IMR-90 (cell line): ENCODE measurements around the gene FIGLA. TPM values are rescaled to one million over a fixed set of nuclear protein-coding genes. Genes with fewer than 3 reads are reported as not detected.

Experiments
- ATAC-seq: fragments of 200-7000 bp; cut with Tn5 transposase; 2 replicates; pipeline ENCODE4 v1.9.1; 2020; ENCODE audit warnings: low read depth, mild to moderate bottlenecking, moderate library complexity
- BruUV-seq: library from RNA; stranded (reverse); fragments of 400-500 nt; replicated peaks from 2 replicates; lab custom pipeline; 2021; lab: Mats Ljungman, UMichigan
- CTCF ChIA-PET: fragments of 300-600 bp; formaldehyde crosslinking; extraction: SDS; loops from one replicate; lab custom pipeline; 2021; ENCODE audit warnings: antibody characterized with exemption; lab: Yijun Ruan, JAX
- POLR2A ChIA-PET: fragments of 300-600 bp; sonication (Branson Sonifier 250); formaldehyde crosslinking; loops from one replicate; lab custom pipeline; 2022; ENCODE audit warnings: antibody characterized with exemption; ENCODE audit not compliant: unreplicated experiment; lab: Charles Lee
- DNase-seq: peaks from one replicate; pipeline ENCODE4 v3.0.0; 2013
- H2AFZ ChIP-seq: replicated peaks from 2 replicates; pipeline ENCODE3; 2013; ENCODE audit warnings: low read length, mild to moderate bottlenecking; ENCODE audit not compliant: poor library complexity
- H2AK5ac ChIP-seq: 2 replicates; pipeline ENCODE4 v1.6.1; 2013; ENCODE audit warnings: low read depth, low read length, inconsistent platforms
- H2AK9ac ChIP-seq: replicated peaks from 2 replicates; pipeline ENCODE3; 2013; ENCODE audit warnings: mild to moderate bottlenecking, low read depth, low read length, moderate library complexity; ENCODE audit not compliant: poor library complexity
- H2BK120ac ChIP-seq: 2 replicates; pipeline ENCODE4 v1.6.1; 2013; ENCODE audit warnings: low read depth, low read length, inconsistent platforms
- H2BK15ac ChIP-seq: 3 replicates; pipeline ENCODE4 v1.6.1; 2013; ENCODE audit warnings: low read depth, low read length, inconsistent platforms
- H2BK20ac ChIP-seq: 2 replicates; pipeline ENCODE4 v1.6.1; 2013; ENCODE audit warnings: low read depth, mild to moderate bottlenecking, inconsistent platforms, low read length, moderate library complexity
- H2BK5ac ChIP-seq: 2 replicates; pipeline ENCODE4 v1.6.1; 2013; ENCODE audit warnings: mild to moderate bottlenecking, low read depth, low read length, inconsistent platforms; ENCODE audit not compliant: poor library complexity, severe bottlenecking
- H3K14ac ChIP-seq: replicated peaks from 2 replicates; pipeline ENCODE4 v1.6.1; 2013; ENCODE audit warnings: low read depth, low read length, inconsistent platforms
- H3K18ac ChIP-seq: 2 replicates; pipeline ENCODE4 v1.6.1; 2013; ENCODE audit warnings: low read depth, low read length, control low read depth
- H3K23ac ChIP-seq: 2 replicates; pipeline ENCODE4 v1.6.1; 2013; ENCODE audit warnings: low read depth, low read length, inconsistent platforms
- H3K27ac ChIP-seq: 2 replicates; pipeline ENCODE4 v1.5.1; 2013; ENCODE audit warnings: mild to moderate bottlenecking, control low read depth, low read length; ENCODE audit not compliant: insufficient read depth
- H3K27me3 ChIP-seq: 2 replicates; pipeline ENCODE4 v1.6.1; 2013; ENCODE audit warnings: low read length; ENCODE audit not compliant: control insufficient read depth, insufficient read depth
- H3K36me3 ChIP-seq: 2 replicates; pipeline ENCODE4 v1.6.1; 2013; ENCODE audit warnings: low read length, mixed read lengths; ENCODE audit not compliant: control insufficient read depth, insufficient read depth
- H3K4ac ChIP-seq: 2 replicates; pipeline ENCODE4 v1.6.1; 2013; ENCODE audit warnings: low read depth, low read length, inconsistent platforms
- H3K4me1 ChIP-seq: 2 replicates; pipeline ENCODE4 v1.6.1; 2013; ENCODE audit warnings: low read length, mixed read lengths; ENCODE audit not compliant: control insufficient read depth, insufficient read depth
- H3K4me2 ChIP-seq: 2 replicates; pipeline ENCODE4 v1.6.1; 2013; ENCODE audit warnings: low read depth, mild to moderate bottlenecking, control low read depth, low read length, moderate library complexity
- H3K4me3 ChIP-seq: 2 replicates; pipeline ENCODE4 v1.5.1; 2013; ENCODE audit warnings: low read depth, mild to moderate bottlenecking, control low read depth, low read length, moderate library complexity; ENCODE audit not compliant: insufficient read depth
- H3K56ac ChIP-seq: 2 replicates; pipeline ENCODE4 v1.6.1; 2013; ENCODE audit warnings: low read length, inconsistent platforms; ENCODE audit not compliant: insufficient read depth; ENCODE audit errors: extremely low read depth
- H3K79me1 ChIP-seq, 2 experiments: 2 replicates each; pipeline ENCODE4 v1.6.1; 2013; ENCODE audit warnings: low read length in 2 of 2, inconsistent platforms in 1 of 2, low read depth in 1 of 2
- H3K9ac ChIP-seq: 2 replicates; pipeline ENCODE4 v1.6.1; 2013; ENCODE audit warnings: low read depth, low read length, control low read depth
- H3K9me1 ChIP-seq: 2 replicates; pipeline ENCODE4 v1.6.1; 2013; ENCODE audit warnings: low read length, inconsistent platforms; ENCODE audit not compliant: insufficient read depth
- H3K9me3 ChIP-seq: 2 replicates; pipeline ENCODE4 v1.6.1; 2013; ENCODE audit warnings: low read length; ENCODE audit not compliant: control insufficient read depth, insufficient read depth
- H4K20me1 ChIP-seq: 2 replicates; pipeline ENCODE4 v1.6.1; 2013; ENCODE audit warnings: low read length, inconsistent platforms; ENCODE audit not compliant: insufficient read depth
- H4K5ac ChIP-seq: 2 replicates; pipeline ENCODE4 v1.6.1; 2013; ENCODE audit warnings: mild to moderate bottlenecking, low read depth, low read length, control low read depth
- H4K8ac ChIP-seq, 2 experiments: 2 replicates each; pipeline ENCODE4 v1.6.1; 2013; ENCODE audit warnings: low read depth in 2 of 2, low read length in 2 of 2, control low read depth in 1 of 2, inconsistent platforms in 1 of 2
- H4K91ac ChIP-seq: 2 replicates; pipeline ENCODE4 v1.6.1; 2013; ENCODE audit warnings: low read depth, low read length, inconsistent platforms; ENCODE audit not compliant: insufficient read depth
- CHD1 ChIP-seq: IDR thresholded peaks from 2 replicates; pipeline ENCODE4 v1.6.1; 2012; ENCODE audit warnings: low read depth, low read length, improper control_type of control experiment
- FOS ChIP-seq: fragments of 150-350 bp; IDR thresholded peaks from 2 replicates; pipeline ENCODE4 v1.6.1; 2016; ENCODE audit warnings: low read depth, low read length
- MXI1 ChIP-seq: IDR thresholded peaks from 2 replicates; pipeline ENCODE4 v1.6.1; 2012; ENCODE audit warnings: low read depth, mild to moderate bottlenecking, low read length, moderate library complexity, borderline replicate concordance
- NFE2L2 ChIP-seq: fragments of 150-350 bp; IDR thresholded peaks from 2 replicates; pipeline ENCODE4 v1.6.1; 2016; ENCODE audit warnings: low read depth, mild to moderate bottlenecking, low read length
- POLR2A ChIP-seq: IDR thresholded peaks from 2 replicates; pipeline ENCODE4 v1.6.1; 2012; ENCODE audit warnings: mild to moderate bottlenecking, low read depth, low read length
- RAD21 ChIP-seq: IDR thresholded peaks from 2 replicates; pipeline ENCODE4 v1.6.1; 2012; ENCODE audit warnings: low read length, improper control_type of control experiment
- RFX5 ChIP-seq: IDR thresholded peaks from 2 replicates; pipeline ENCODE4 v1.8.0; 2012; ENCODE audit warnings: low read depth, mild to moderate bottlenecking, low read length, moderate library complexity
- SMC3 ChIP-seq: fragments of 150-350 bp; IDR thresholded peaks from 2 replicates; pipeline ENCODE4 v1.6.1; 2016; ENCODE audit warnings: low read depth, mild to moderate bottlenecking, antibody characterized with exemption, low read length, moderate library complexity
- dilution Hi-C: fragments of 300-500 bp; cut with HindIII; formaldehyde crosslinking; loops from one replicate; pipeline ENCODE4 v1.14.3; 2018; ENCODE audit warnings: low sequenced_read_pairs; ENCODE audit not compliant: unreplicated experiment
- in situ Hi-C: fragments of 300-500 bp; cut with MboI; formaldehyde crosslinking; loops from 3 replicates; pipeline ENCODE4 v1.14.3; 2019; ENCODE audit warnings: low sequenced_read_pairs, inconsistent platforms, mixed read lengths
- intact Hi-C: fragments of 100-400 bp; cut with micrococcal nuclease; formaldehyde crosslinking; loops from 2 replicates; pipeline ENCODE4 v1.10.0; 2022
- polyA plus RNA-seq, 3 experiments: library from polyadenylated mRNA; depleted of rRNA; stranded (reverse); fragments of >200 nt; gene quantifications; 2 replicates each; pipeline ENCODE4 v1.2.3, GENCODE V29; 2012; ENCODE audit warnings: low replicate concordance in 1 of 3
- total RNA-seq: library from RNA; depleted of rRNA; stranded (reverse); fragments of >200 nt; gene quantifications from 2 replicates; pipeline ENCODE4 v1.2.3, GENCODE V29; 2012
- TF ChIP-seq, protein P1 (sequence below): fragments of 150-350 bp; IDR thresholded peaks from 2 replicates; pipeline ENCODE4 v1.6.1; 2017; ENCODE audit warnings: mild to moderate bottlenecking, antibody characterized with exemption, low read length, low read depth

The FIGLA gene
- total and polyA plus RNA-seq, 2 of the 4 experiments (the other 2 are of a cell fraction), result not detected

DNA sequence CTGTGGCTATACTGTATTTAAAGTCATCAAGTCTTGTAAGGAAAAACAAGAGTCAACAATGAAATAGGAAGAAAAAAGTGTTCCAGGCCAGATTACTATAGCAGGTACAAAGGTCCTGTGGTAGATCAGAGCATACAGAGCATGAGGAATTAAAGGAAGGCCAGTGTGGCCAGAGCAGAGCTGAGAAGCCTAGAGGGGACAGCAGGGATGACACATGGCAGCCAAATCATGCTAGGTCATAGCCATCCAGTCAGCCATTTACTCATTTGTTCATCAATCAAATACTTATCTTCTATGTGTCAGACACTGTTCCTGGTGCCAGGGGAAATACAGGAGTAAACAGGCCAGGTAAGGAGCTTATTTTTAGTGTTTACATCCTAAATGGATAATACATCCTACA lies 46.8 kb downstream of the FIGLA start:
- no peak overlapping the region for H3K56ac ChIP-seq
- BruUV-seq, result no TSS peak
- no peaks in the 10 kb centered on the region for H3K36me3 ChIP-seq
- POLR2A ChIA-PET, result no interaction called here
- H4K20me1 ChIP-seq, result no peaks in the 10 kb centered on the region
- in situ Hi-C loops (no loop called here), dilution Hi-C loops (no loop called here), intact Hi-C loops (no loop called here)
- no peaks in the 10 kb centered on the region for H3K27me3 ChIP-seq
- H3K14ac ChIP-seq, result no peak overlapping the region
- no peak overlapping the region for H3K4me3 ChIP-seq
- no peak overlapping the region for H3K4ac ChIP-seq
- no peak overlapping the region for H2BK15ac ChIP-seq
- no peak overlapping the region for H2AK5ac ChIP-seq
- no peak overlapping the region for H2AK9ac ChIP-seq
- TF ChIP-seq NFE2L2, result no peak
- no peak for TF ChIP-seq CHD1
- TF ChIP-seq RFX5, result no peak
- no peak for TF ChIP-seq POLR2A
- TF ChIP-seq MXI1, result no peak
- TF ChIP-seq, protein P1, sequence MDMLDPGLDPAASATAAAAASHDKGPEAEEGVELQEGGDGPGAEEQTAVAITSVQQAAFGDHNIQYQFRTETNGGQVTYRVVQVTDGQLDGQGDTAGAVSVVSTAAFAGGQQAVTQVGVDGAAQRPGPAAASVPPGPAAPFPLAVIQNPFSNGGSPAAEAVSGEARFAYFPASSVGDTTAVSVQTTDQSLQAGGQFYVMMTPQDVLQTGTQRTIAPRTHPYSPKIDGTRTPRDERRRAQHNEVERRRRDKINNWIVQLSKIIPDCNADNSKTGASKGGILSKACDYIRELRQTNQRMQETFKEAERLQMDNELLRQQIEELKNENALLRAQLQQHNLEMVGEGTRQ, result no peak
- no peak for TF ChIP-seq RAD21
- TF ChIP-seq SMC3, result no peak
- TF ChIP-seq FOS, result no peak
- no peak overlapping the region for H3K9ac ChIP-seq
- H3K9me1 ChIP-seq, result no peaks in the 10 kb centered on the region
- no peak for DNase-seq
- no peak overlapping the region for H2AFZ ChIP-seq
- H3K79me1 ChIP-seq, result no peaks in the 10 kb centered on the region
- no peak overlapping the region for H3K23ac ChIP-seq
- no peak overlapping the region for H2BK120ac ChIP-seq
- H3K4me1 ChIP-seq, result no peaks in the 10 kb centered on the region
- no peak overlapping the region for H3K27ac ChIP-seq
- H4K8ac ChIP-seq, result no peak overlapping the region
- no peak overlapping the region for H3K4me2 ChIP-seq
- H2BK20ac ChIP-seq, result no peak overlapping the region
- CTCF ChIA-PET, result no interaction called here
- H4K91ac ChIP-seq, result no peak overlapping the region
- H2BK5ac ChIP-seq, result no peak overlapping the region
- H3K9me3 ChIP-seq, result no peaks in the 10 kb centered on the region
- ATAC-seq, result no peak
- H3K18ac ChIP-seq, result no peak overlapping the region
- no peak overlapping the region for H4K5ac ChIP-seq
